Measurements from ENCODE around the gene VAV2. TPM values are rescaled to one million over a fixed set of nuclear protein-coding genes. Genes with fewer than 3 reads are reported as not detected.

VAV2 gene
- polyA plus RNA-seq, 2 of the 4 experiments (the other 2 are of a cell fraction) = 9.8 to 21.4 TPM

GRCh38 chr9:134011401-134011800 lies 19.3 kb upstream of the VAV2 start:
- H3K9me3 ChIP-seq = peaks cover 12% of the 10 kb centered on the region; the same call in 2 of the 3 replicates
- no peaks in the 10 kb centered on the region for H3K4me1 ChIP-seq
- POLR2A ChIA-PET = no interaction called here
- CTCF ChIA-PET = interaction anchor here (0.7 to 2.7 kb wide), 3 partner anchors 10 to 328 kb away, joined by 3 to 15 read pairs (median 4); no protein-coding TSS in a partner anchor
- ATAC-seq (no peak), DNase-seq (ENCODE audit: low read depth in 1 of 2, low spot score in 1 of 2) (no peak), FAIRE-seq (no peak)
- WGBS (ENCODE audit: missing lambda C conversion rate) = 44% methylated on average over 6 of the region's 6 CpGs
- H3K4me2 ChIP-seq = no peak overlapping the region
- no peak for TF ChIP-seq CHD2 (IDR thresholded peaks at IDR 0.05; ENCODE audit: low read length, partially characterized antibody)
- no peak for TF ChIP-seq ZSCAN20 (CRISPR knock-in tag; IDR thresholded peaks at IDR 0.05)
- no peak for TF ChIP-seq TFCP2L1 (CRISPR knock-in tag; IDR thresholded peaks at IDR 0.05)
- TF ChIP-seq EHF (CRISPR knock-in tag; IDR thresholded peaks at IDR 0.05) = no peak
- no peak for TF ChIP-seq RFX5 (IDR thresholded peaks at IDR 0.05)
- no peak for TF ChIP-seq ESRRA (IDR thresholded peaks at IDR 0.05; ENCODE audit: borderline replicate concordance, low read length)
- TF ChIP-seq E2F6 (IDR thresholded peaks at IDR 0.05; ENCODE audit: borderline replicate concordance, low read depth) = no peak
- no peak for TF ChIP-seq CHD4 (IDR thresholded peaks at IDR 0.05; ENCODE audit: borderline replicate concordance)
- TF ChIP-seq BCL3 (IDR thresholded peaks at IDR 0.05) = no peak
- TF ChIP-seq ZFP36 (IDR thresholded peaks at IDR 0.05; ENCODE audit: borderline replicate concordance, partially characterized antibody) = no peak
- TF ChIP-seq JUNB (IDR thresholded peaks at IDR 0.05) = no peak
- TF ChIP-seq HOXB5 (CRISPR knock-in tag; IDR thresholded peaks at IDR 0.05) = no peak
- no peak for TF ChIP-seq CEBPB (IDR thresholded peaks at IDR 0.05)
- no peak for TF ChIP-seq FOSL2 (IDR thresholded peaks at IDR 0.05)
- TF ChIP-seq FOSL2 (CRISPR knock-in tag; IDR thresholded peaks at IDR 0.05) = no peak
- no peak for TF ChIP-seq CBX2 (IDR thresholded peaks at IDR 0.05; ENCODE audit: borderline replicate concordance, low read depth)
- TF ChIP-seq PBX3 (IDR thresholded peaks at IDR 0.05) = no peak
- no peak for TF ChIP-seq NR3C1 (IDR thresholded peaks at IDR 0.05)
- no peak overlapping the region for H3K27ac ChIP-seq
- no peak overlapping the region for H3K4me3 ChIP-seq

- ATAC-seq (no peak), FAIRE-seq (no peak), DNase-seq (ENCODE audit: low read depth in 1 of 2, low spot score in 1 of 2) (no peak)
- TF ChIP-seq RAD21 (conservative IDR thresholded peaks at IDR 0.05 in 1 of 2, IDR thresholded peaks at IDR 0.05 in 1 of 2) (no peak), MYC (IDR thresholded peaks at IDR 0.05; ENCODE audit: borderline replicate concordance, low read length) (no peak), CBX8 (IDR thresholded peaks at IDR 0.05) (no peak), MAZ (IDR thresholded peaks at IDR 0.05; ENCODE audit: borderline replicate concordance, low read depth, low read length) (no peak), RCOR1 (IDR thresholded peaks at IDR 0.05; ENCODE audit: low read depth, low read length) (no peak), ELK1 (IDR thresholded peaks at IDR 0.05; ENCODE audit: low read depth, low read length) (no peak), CHD4 (IDR thresholded peaks at IDR 0.05; ENCODE audit: borderline replicate concordance) (no peak)
- Histone ChIP-seq H3K9me3 (peaks cover 12% of the 10 kb centered on the region; the same call in 2 of the 3 replicates), H3K4me3 (no peak overlapping the region), H3K27ac (no peak overlapping the region), H3K4me1 (no peaks in the 10 kb centered on the region), H3K4me2 (no peak overlapping the region)
- WGBS (ENCODE audit: missing lambda C conversion rate) = 60% methylated on average over 19 of the region's 20 CpGs
- ChIA-PET POLR2A (no interaction called here), CTCF (interaction anchor here (0.6 to 2.7 kb wide), 5 partner anchors 11 to 1321 kb away, joined by 3 to 15 read pairs (median 4); no protein-coding TSS in a partner anchor)
Observed at GRCh38 chr9:134010310-134011173, 18.4 kb upstream of the VAV2 start.

Measured in A549 (cell line).